B cell (primary cell): ENCODE measurements around the gene TSPAN18.

Experiments used
- CTCF ChIP-seq: fragments of 200-600 bp; IDR thresholded peaks from one replicate; pipeline ENCODE4 v1.8.0; 2022; ENCODE audit warnings: antibody characterized with exemption, mild to moderate bottlenecking
- EZH2 ChIP-seq: IDR thresholded peaks from 2 replicates; pipeline ENCODE4 v1.6.1; 2012; ENCODE audit warnings: borderline replicate concordance, low read depth, mild to moderate bottlenecking, moderate library complexity, low read length; ENCODE audit not compliant: insufficient read depth, poor library complexity, severe bottlenecking

- TF ChIP-seq CTCF: no peak
- TF ChIP-seq EZH2: no peak
These were observed 28.4 kb upstream of the TSPAN18 start for GRCh38 chr11:44698252-44698912.
